Effector memory CD4-positive, alpha-beta T cell (primary cell): ENCODE measurements around the gene HDGFL2.

ENCODE experiments used
- DNase-seq, 3 donors: peaks; one replicate each; pipeline ENCODE4 v3.0.0-alpha.2; 2020
- H3K27ac ChIP-seq: 2 replicates; pipeline ENCODE4 v1.7.0; 2013; ENCODE audit warnings: mild to moderate bottlenecking, low read length, moderate library complexity; ENCODE audit not compliant: insufficient read depth, poor library complexity, severe bottlenecking
- H3K27me3 ChIP-seq: replicated peaks from 2 replicates; pipeline ENCODE4 v1.7.0; 2013; ENCODE audit warnings: mild to moderate bottlenecking, low read length; ENCODE audit not compliant: insufficient read depth, control insufficient read depth, poor library complexity, severe bottlenecking
- H3K36me3 ChIP-seq: 2 replicates; pipeline ENCODE4 v1.7.0; 2013; ENCODE audit warnings: mild to moderate bottlenecking, low read length, moderate library complexity; ENCODE audit not compliant: control insufficient read depth, insufficient read depth
- H3K4me1 ChIP-seq: 2 replicates; pipeline ENCODE4 v1.7.0; 2013; ENCODE audit warnings: low read length, mild to moderate bottlenecking; ENCODE audit not compliant: control insufficient read depth, insufficient read depth, poor library complexity, severe bottlenecking
- H3K4me3 ChIP-seq: 2 replicates; pipeline ENCODE4 v1.7.0; 2013; ENCODE audit warnings: low read length, low read depth, mild to moderate bottlenecking; ENCODE audit not compliant: insufficient read depth, poor library complexity, severe bottlenecking
- H3K9me3 ChIP-seq: 2 replicates; pipeline ENCODE4 v1.7.0; 2013; ENCODE audit warnings: mild to moderate bottlenecking, low read length, moderate library complexity; ENCODE audit not compliant: control insufficient read depth

HDGFL2 gene

DNA sequence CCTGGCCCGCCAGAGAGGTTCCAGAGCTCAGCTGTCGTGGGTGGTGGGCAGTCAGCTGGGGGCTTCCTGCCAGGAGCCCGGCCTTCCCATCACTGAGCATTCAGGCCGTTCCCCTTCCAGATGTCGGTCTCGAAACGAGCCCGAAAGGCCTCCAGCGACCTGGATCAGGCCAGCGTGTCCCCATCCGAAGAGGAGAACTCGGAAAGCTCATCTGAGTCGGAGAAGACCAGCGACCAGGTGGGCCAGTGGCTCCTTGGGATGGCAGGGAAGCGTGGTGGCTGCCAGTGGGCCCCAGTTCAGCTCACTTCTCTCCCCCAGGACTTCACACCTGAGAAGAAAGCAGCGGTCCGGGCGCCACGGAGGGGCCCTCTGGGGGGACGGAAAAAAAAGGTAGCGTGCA is 19.3 kb downstream of the HDGFL2 start:
- Histone ChIP-seq H3K4me3 (no peak overlapping the region), H3K9me3 (no peaks in the 10 kb centered on the region), H3K27me3 (no peaks in the 10 kb centered on the region), H3K27ac (no peak overlapping the region), H3K4me1 (no peaks in the 10 kb centered on the region), H3K36me3 (peaks cover 58% of the 10 kb centered on the region)
- no peak for DNase-seq

- no peak for DNase-seq
- no peaks in the 10 kb centered on the region for H3K27me3 ChIP-seq
- H3K36me3 ChIP-seq: peaks cover 59% of the 10 kb centered on the region
Measured at GRCh38 chr19:4492337-4493103, 20.4 kb downstream of the HDGFL2 start.

GRCh38 chr19:4493104-4493928 is 21.2 kb downstream of the HDGFL2 start:
- H3K27me3 ChIP-seq: no peaks in the 10 kb centered on the region
- no peak overlapping the region for H3K4me3 ChIP-seq
- DNase-seq: no peak
- no peak overlapping the region for H3K27ac ChIP-seq
- peaks cover 64% of the 10 kb centered on the region for H3K36me3 ChIP-seq
- no peaks in the 10 kb centered on the region for H3K4me1 ChIP-seq
- H3K9me3 ChIP-seq: no peaks in the 10 kb centered on the region

More at GRCh38 chr19:4492337-4493103, 20.4 kb downstream of the HDGFL2 start:
- H3K27ac ChIP-seq: no peak overlapping the region
- no peaks in the 10 kb centered on the region for H3K4me1 ChIP-seq
- H3K4me3 ChIP-seq: no peak overlapping the region
- no peaks in the 10 kb centered on the region for H3K9me3 ChIP-seq

DNA sequence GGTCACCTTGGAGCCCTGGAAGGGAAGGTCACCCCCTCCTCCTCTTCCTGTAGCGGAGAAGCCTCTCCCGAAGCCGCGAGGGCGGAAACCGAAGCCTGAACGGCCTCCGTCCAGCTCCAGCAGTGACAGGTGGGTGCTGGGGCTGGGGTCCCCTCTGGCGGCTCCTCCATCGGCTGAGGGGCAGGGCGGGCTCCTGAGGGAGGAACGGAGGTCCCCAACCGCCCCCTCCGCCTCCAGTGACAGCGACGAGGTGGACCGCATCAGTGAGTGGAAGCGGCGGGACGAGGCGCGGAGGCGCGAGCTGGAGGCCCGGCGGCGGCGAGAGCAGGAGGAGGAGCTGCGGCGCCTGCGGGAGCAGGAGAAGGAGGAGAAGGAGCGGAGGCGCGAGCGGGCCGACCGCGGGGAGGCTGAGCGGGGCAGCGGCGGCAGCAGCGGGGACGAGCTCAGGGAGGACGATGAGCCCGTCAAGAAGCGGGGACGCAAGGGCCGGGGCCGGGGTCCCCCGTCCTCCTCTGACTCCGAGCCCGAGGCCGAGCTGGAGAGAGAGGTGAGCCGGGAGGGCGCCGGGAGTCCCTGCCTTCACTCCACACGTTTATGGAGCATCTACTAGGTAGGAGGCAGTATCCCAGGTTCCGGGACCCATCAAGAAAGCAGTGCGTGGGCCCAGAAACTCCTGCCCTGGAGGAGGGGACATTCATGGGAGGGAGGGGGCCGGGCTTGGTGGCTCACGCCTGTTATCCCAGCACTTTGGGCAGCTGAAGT is 22.0 kb downstream of the HDGFL2 start:
- H3K9me3 ChIP-seq: no peaks in the 10 kb centered on the region
- no peaks in the 10 kb centered on the region for H3K4me1 ChIP-seq
- no peak overlapping the region for H3K4me3 ChIP-seq
- no peak overlapping the region for H3K27ac ChIP-seq
- H3K27me3 ChIP-seq: no peaks in the 10 kb centered on the region
- no peak for DNase-seq
- peaks cover 61% of the 10 kb centered on the region for H3K36me3 ChIP-seq

DNA sequence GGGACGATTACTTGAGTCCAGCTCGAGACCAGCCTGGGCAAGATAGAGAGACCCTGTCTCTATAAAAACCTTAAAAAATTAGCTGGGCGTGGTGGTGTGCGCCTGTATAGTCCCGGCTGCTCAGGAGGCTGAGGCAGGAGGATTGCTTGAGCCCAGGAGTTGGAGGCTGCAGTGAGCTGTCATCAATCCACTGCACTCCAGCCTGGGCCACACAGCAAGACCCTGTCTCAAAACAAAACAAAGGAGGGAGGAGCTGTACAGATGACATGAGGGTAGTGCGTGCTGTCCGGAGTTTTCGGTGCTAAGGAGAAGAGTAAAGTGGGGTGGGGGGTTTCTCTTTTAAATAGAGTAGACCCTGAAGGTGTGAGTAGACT is 22.6 kb downstream of the HDGFL2 start:
- Histone ChIP-seq H3K27ac (no peak overlapping the region), H3K4me3 (no peak overlapping the region), H3K27me3 (no peaks in the 10 kb centered on the region), H3K36me3 (peaks cover 58% of the 10 kb centered on the region), H3K9me3 (no peaks in the 10 kb centered on the region), H3K4me1 (no peaks in the 10 kb centered on the region)
- no peak for DNase-seq

DNA sequence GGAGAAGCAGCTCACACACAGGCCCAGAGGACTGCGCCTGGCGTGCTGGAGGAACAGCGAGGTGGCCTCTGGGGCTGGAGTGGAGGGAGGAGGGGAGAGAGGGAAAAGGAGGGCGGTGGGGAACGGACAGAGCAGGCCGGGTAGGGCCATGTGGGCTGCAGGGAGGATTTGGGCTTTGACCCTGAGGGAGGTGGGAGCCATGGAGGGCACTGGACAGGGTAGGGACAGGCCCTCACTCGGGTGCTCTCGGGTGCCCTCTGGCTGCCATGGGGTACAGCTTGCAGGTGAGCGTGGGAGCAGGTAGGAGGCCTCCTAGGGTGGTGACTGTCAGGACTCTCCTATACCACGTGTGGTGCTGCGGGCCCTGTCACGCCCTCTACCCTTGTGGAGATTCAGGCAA is 23.4 kb downstream of the HDGFL2 start:
- H3K36me3 ChIP-seq: peaks cover 53% of the 10 kb centered on the region
- no peak overlapping the region for H3K4me3 ChIP-seq
- H3K27ac ChIP-seq: no peak overlapping the region
- no peaks in the 10 kb centered on the region for H3K4me1 ChIP-seq
- no peaks in the 10 kb centered on the region for H3K27me3 ChIP-seq
- no peak for DNase-seq
- no peaks in the 10 kb centered on the region for H3K9me3 ChIP-seq

DNA sequence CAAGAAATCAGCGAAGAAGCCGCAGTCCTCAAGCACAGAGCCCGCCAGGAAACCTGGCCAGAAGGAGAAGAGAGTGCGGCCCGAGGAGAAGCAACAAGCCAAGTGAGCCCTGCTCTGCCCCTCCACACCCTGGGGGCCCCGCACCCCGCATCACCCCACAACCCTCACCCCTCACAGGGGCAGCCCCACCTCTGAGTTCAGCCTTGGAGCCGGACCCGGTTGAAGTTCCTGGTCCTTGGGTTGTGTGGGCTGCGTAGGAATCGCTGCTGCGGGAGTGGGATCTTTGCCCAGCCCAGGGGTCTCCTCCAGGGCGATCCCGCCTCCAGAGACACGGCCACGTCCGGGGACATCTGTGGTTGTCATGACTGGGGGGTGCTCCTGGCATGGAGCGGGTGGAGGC is 24.2 kb downstream of the HDGFL2 start:
- Histone ChIP-seq H3K4me1 (no peaks in the 10 kb centered on the region), H3K36me3 (peaks cover 54% of the 10 kb centered on the region), H3K4me3 (no peak overlapping the region), H3K27me3 (no peaks in the 10 kb centered on the region), H3K9me3 (no peaks in the 10 kb centered on the region), H3K27ac (no peak overlapping the region)
- no peak for DNase-seq

DNA sequence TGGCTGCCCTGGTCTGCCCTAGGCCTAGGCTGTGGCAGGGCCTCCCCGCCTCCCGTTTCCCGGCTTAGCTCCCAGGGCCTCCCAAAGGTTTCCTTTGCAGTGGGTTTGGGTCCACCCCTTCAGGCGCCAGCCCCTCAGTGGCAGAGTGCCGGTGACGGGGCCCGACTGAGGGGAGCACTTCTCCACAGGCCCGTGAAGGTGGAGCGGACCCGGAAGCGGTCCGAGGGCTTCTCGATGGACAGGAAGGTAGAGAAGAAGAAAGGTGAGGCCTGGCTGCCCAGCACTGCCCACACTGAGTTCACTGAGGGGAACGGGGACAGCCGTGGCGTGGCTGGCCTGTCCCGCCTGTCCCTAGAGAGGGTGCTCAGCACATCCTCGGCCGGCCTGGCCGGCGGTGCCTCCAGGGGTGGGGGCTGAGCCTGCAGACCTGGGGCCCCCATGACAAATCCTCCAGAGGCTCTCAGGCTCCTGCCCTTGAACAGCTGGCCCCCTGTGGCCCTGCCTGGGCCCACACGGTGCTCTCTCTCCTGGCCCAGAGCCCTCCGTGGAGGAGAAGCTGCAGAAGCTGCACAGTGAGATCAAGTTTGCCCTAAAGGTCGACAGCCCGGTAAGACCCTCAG is 25.8 kb downstream of the HDGFL2 start:
- no peak for DNase-seq
- Histone ChIP-seq H3K36me3 (peaks cover 55% of the 10 kb centered on the region), H3K27me3 (no peaks in the 10 kb centered on the region), H3K4me1 (no peaks in the 10 kb centered on the region), H3K4me3 (no peak overlapping the region), H3K9me3 (no peaks in the 10 kb centered on the region), H3K27ac (no peak overlapping the region)

- Histone ChIP-seq H3K9me3 (no peaks in the 10 kb centered on the region), H3K4me3 (no peak overlapping the region), H3K36me3 (peaks cover 48% of the 10 kb centered on the region), H3K27ac (no peak overlapping the region), H3K27me3 (no peaks in the 10 kb centered on the region), H3K4me1 (no peaks in the 10 kb centered on the region)
- DNase-seq: no peak
Measured at GRCh38 chr19:4498694-4499093, 26.6 kb downstream of the HDGFL2 start.
